SU-DHL-6 (cell line): ENCODE results near the gene RFC4.

Experiments used
- EZH2phosphoT487 ChIP-seq: fragments of 200-600 bp; sonication (generic), shearing (Covaris generic); conservative IDR thresholded peaks from 2 replicates; pipeline ENCODE4 v1.6.1; 2018; ENCODE audit warnings: mild to moderate bottlenecking, antibody characterized with exemption, low read length, moderate library complexity, mixed read lengths
- TF ChIP-seq, protein P1 (sequence below): fragments of 200-600 bp; sonication (generic); IDR thresholded peaks from one replicate; pipeline ENCODE4 v1.5.1; 2017; ENCODE audit warnings: antibody characterized with exemption, mild to moderate bottlenecking, low read length, moderate library complexity; ENCODE audit not compliant: insufficient read depth, poor library complexity, severe bottlenecking

DNA sequence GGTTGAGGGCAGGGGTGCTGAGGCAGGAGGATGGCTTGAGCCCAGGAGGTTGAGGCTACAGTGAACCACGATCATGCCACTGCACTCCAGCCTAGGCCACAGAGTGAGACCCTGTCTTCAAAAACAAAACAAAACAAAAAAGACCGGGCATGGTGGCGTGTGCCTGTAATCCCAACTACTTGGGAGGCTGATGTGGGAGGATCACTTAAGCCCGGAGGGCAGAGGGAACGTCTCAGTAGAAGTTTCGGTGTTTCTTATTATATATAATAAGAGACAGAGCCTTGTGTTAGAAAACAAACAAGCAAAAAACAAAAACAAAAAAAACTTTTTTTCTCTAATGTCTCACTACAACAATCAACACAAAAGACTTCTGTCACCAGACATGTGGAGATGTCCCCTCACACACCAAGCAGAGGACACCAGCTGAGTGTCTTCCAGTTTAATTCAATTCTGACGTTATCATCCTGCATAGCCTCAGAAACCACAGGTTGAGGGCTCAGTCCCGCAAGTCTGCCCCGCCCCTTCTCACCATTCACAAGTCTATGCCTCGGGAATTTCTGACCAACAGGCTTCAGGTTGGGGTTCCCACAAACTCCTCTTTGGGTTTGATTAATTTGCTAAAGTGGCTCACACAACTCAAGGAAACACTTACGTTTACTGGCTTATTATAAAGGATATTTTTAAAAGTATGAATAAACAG, 46.9 kb downstream of the RFC4 start:
- TF ChIP-seq, protein P1, sequence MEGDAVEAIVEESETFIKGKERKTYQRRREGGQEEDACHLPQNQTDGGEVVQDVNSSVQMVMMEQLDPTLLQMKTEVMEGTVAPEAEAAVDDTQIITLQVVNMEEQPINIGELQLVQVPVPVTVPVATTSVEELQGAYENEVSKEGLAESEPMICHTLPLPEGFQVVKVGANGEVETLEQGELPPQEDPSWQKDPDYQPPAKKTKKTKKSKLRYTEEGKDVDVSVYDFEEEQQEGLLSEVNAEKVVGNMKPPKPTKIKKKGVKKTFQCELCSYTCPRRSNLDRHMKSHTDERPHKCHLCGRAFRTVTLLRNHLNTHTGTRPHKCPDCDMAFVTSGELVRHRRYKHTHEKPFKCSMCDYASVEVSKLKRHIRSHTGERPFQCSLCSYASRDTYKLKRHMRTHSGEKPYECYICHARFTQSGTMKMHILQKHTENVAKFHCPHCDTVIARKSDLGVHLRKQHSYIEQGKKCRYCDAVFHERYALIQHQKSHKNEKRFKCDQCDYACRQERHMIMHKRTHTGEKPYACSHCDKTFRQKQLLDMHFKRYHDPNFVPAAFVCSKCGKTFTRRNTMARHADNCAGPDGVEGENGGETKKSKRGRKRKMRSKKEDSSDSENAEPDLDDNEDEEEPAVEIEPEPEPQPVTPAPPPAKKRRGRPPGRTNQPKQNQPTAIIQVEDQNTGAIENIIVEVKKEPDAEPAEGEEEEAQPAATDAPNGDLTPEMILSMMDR = no peak
- TF ChIP-seq EZH2phosphoT487 = no peak
